ENCODE data around the gene SIGLEC1. TPM values are rescaled to one million over a fixed set of nuclear protein-coding genes. Genes with fewer than 3 reads are reported as not detected.
A peak's percentile ranks its signal among the peaks of the same experiment; 100 is the strongest.

The SIGLEC1 gene
- total RNA-seq, 1 donor from 2014 or later = not detected

- no peaks in the 10 kb centered on the region for H3K36me3 ChIP-seq (ENCODE audit: control insufficient read depth, insufficient read depth, low read length)
- no peak for TF ChIP-seq CTCF (IDR thresholded peaks at IDR 0.05; ENCODE audit: insufficient read depth, low read length, poor library complexity, severe bottlenecking)
- no peak for DNase-seq (ENCODE audit: low read depth)
Measured at GRCh38 chr20:3720626-3721025, 8.2 kb upstream of the SIGLEC1 start.

GRCh38 chr20:3720068-3720467 lies 7.7 kb upstream of the SIGLEC1 start:
- peaks cover 8% of the 10 kb centered on the region for H3K27me3 ChIP-seq (ENCODE audit: control insufficient read depth, insufficient read depth, low read length)
- H3K4me3 ChIP-seq (ENCODE audit: low read depth, low read length) = no peak overlapping the region
- DNase-seq (ENCODE audit: low read depth) = no peak
- no peak for TF ChIP-seq CTCF (IDR thresholded peaks at IDR 0.05; ENCODE audit: insufficient read depth, low read length, poor library complexity, severe bottlenecking)
- no peaks in the 10 kb centered on the region for H3K36me3 ChIP-seq (ENCODE audit: control insufficient read depth, insufficient read depth, low read length)

More at GRCh38 chr20:3720626-3721025, 8.2 kb upstream of the SIGLEC1 start:
- peaks cover 8% of the 10 kb centered on the region for H3K27me3 ChIP-seq (ENCODE audit: control insufficient read depth, insufficient read depth, low read length)
- no peak overlapping the region for H3K4me3 ChIP-seq (ENCODE audit: low read depth, low read length)

- no peak for TF ChIP-seq CTCF (IDR thresholded peaks at IDR 0.05; ENCODE audit: insufficient read depth, low read length, poor library complexity, severe bottlenecking)
- no peaks in the 10 kb centered on the region for H3K36me3 ChIP-seq (ENCODE audit: control insufficient read depth, insufficient read depth, low read length)
- no peak for DNase-seq (ENCODE audit: low read depth)
- H3K27me3 ChIP-seq (ENCODE audit: control insufficient read depth, insufficient read depth, low read length) = peaks cover 6% of the 10 kb centered on the region
- no peak overlapping the region for H3K4me3 ChIP-seq (ENCODE audit: low read depth, low read length)
Measured at GRCh38 chr20:3719046-3719445, 6.6 kb upstream of the SIGLEC1 start.

GRCh38 chr20:3716195-3716834 lies 3.9 kb upstream of the SIGLEC1 start:
- H3K4me3 ChIP-seq (ENCODE audit: low read depth, low read length) = no peak overlapping the region
- H3K27me3 ChIP-seq (ENCODE audit: control insufficient read depth, insufficient read depth, low read length) = peaks cover 6% of the 10 kb centered on the region
- no peaks in the 10 kb centered on the region for H3K36me3 ChIP-seq (ENCODE audit: control insufficient read depth, insufficient read depth, low read length)
- TF ChIP-seq CTCF (IDR thresholded peaks at IDR 0.05; ENCODE audit: insufficient read depth, low read length, poor library complexity, severe bottlenecking) = peak; percentile 78
- no peak for DNase-seq (ENCODE audit: low read depth)

- no peak for DNase-seq (ENCODE audit: low read depth)
- H3K36me3 ChIP-seq (ENCODE audit: control insufficient read depth, insufficient read depth, low read length) = no peaks in the 10 kb centered on the region
- peaks cover 3% of the 10 kb centered on the region for H3K27me3 ChIP-seq (ENCODE audit: control insufficient read depth, insufficient read depth, low read length)
- no peak for TF ChIP-seq CTCF (IDR thresholded peaks at IDR 0.05; ENCODE audit: insufficient read depth, low read length, poor library complexity, severe bottlenecking)
- H3K4me3 ChIP-seq (ENCODE audit: low read depth, low read length) = no peak overlapping the region
Measured at GRCh38 chr20:3714092-3714491, 1.7 kb upstream of the SIGLEC1 start.

- H3K27me3 ChIP-seq (ENCODE audit: control insufficient read depth, insufficient read depth, low read length) = peaks cover 3% of the 10 kb centered on the region
- DNase-seq (ENCODE audit: low read depth) = no peak
- no peak overlapping the region for H3K4me3 ChIP-seq (ENCODE audit: low read depth, low read length)
- H3K36me3 ChIP-seq (ENCODE audit: control insufficient read depth, insufficient read depth, low read length) = no peaks in the 10 kb centered on the region
- TF ChIP-seq CTCF (IDR thresholded peaks at IDR 0.05; ENCODE audit: insufficient read depth, low read length, poor library complexity, severe bottlenecking) = no peak
Measured at GRCh38 chr20:3711484-3711941, 887 bp downstream of the SIGLEC1 start.
